AG09309 (cell line): ENCODE results near the gene ECHDC1.

Experiments
- DNase-seq: peaks from one replicate; pipeline ENCODE4 v3.0.0-alpha.2; 2010; ENCODE audit warnings: low read depth
- H3K4me3 ChIP-seq: 2 replicates; pipeline ENCODE4 v1.5.1; 2011; ENCODE audit warnings: mild to moderate bottlenecking, low read depth, low read length, moderate library complexity; ENCODE audit not compliant: control insufficient read depth
- CTCF ChIP-seq: IDR thresholded peaks from 2 replicates; pipeline ENCODE4 v1.5.1; 2011; ENCODE audit warnings: mild to moderate bottlenecking, low read depth, low read length, inconsistent platforms; ENCODE audit not compliant: insufficient read depth, control insufficient read depth; ENCODE audit errors: missing control alignments

Gene ECHDC1

GRCh38 chr6:127319686-127320085, 23.7 kb downstream of the ECHDC1 start:
- H3K4me3 ChIP-seq = no peak overlapping the region
- no peak for DNase-seq
- no peak for TF ChIP-seq CTCF

DNA sequence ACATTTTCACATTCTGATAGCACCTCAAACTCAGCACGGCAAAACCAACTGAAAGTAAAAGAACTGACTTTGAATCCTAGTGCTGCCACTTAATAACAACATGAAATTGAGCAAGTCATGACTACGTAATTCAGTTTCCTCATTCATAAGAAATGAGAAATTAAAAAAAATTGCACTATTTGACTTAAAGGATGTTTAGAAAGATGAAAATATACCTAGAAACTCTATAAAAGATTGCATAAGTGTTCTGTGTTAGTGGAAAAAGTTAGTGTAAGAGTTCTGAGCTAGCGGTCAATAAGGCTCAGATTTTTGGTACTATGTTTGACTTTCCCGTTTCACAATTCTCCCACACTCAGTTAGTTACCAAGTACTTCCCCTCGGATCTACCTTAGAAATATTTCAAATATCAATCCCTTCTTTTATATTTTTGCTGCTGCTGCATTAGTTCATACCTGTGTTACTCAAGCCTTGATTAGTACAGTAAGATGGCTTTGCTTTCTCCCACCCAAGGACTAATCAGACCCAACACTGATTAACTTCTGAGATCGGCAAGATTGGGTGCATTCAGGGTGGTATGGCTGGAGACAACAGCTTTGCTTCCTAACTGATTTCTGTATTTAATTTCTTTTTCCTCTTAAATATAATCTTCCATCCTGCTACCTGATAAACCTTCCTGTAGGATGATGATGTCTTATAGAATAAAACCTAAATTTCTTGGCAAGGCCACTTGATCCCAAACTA, 25.9 kb downstream of the ECHDC1 start:
- no peak for TF ChIP-seq CTCF
- H3K4me3 ChIP-seq = no peak overlapping the region
- no peak for DNase-seq

- H3K4me3 ChIP-seq = no peak overlapping the region
- TF ChIP-seq CTCF = no peak
- DNase-seq = no peak
These were observed 37.7 kb downstream of the ECHDC1 start for GRCh38 chr6:127305741-127306140.

DNA sequence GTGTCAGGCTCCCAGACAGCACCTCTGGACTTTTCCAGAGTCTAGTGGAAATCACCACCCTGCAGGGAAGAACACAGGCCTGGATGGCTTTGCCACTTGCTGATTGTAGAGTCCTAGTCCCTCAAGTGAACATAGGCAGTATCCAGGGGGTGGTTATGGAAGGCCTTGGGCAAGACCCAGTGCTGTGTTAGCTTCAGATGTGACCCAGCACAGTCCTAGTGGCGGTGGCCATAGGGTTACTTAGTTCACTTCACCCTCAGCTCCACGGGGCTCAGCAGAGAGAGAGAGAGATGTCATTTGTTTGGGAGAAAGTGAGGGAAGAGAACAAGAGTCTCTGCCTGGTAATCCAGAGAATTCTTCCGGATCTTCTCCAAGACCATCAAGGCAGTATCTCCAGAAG, 39.5 kb downstream of the ECHDC1 start:
- TF ChIP-seq CTCF = no peak
- H3K4me3 ChIP-seq = no peak overlapping the region

DNA sequence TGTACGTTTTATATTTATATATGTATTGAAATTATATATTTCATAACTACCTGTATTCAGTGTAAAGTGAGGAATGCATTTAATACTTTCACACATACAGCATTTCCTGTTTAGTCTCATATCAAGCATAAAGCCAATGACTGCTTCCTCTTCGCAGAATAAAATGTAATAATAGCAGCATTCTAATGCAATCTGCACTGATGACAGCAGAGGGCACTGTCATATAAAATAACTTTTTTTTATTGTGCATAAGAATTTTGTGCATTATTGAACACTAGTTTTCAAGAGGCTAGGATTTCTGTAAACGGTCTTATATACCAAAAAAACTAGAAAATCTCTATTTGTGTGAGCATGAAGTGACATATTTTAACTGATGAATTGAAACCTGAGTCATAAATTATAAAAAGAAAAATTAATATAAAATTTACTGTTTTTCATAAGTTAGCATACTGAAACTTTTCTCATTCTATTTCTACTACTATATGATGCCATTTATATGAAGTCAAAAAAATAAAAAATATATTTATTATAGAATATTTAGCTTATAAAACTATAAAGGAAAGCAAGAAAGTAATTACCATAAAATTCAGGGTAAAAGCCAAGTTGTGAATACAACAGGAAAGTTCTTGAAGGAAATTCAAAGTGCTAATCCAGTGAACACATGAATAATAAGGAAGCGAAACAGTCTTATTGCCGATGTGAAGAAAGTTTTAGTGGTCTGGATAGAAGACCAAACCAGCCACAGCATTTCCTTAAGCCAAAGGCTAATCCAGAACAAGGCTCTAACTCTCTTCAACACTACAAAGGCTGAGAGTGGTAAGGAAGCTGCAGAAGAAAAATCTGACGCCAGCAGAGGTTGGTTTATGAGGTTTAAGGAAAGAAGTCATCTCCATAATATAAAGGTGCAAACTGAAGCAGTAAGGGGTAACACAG, 40.4 kb downstream of the ECHDC1 start:
- no peak for DNase-seq
- no peak overlapping the region for H3K4me3 ChIP-seq
- TF ChIP-seq CTCF = peak; percentile 57

More for the DNA sequence above, 39.5 kb downstream of the ECHDC1 start:
- no peak for DNase-seq

DNA sequence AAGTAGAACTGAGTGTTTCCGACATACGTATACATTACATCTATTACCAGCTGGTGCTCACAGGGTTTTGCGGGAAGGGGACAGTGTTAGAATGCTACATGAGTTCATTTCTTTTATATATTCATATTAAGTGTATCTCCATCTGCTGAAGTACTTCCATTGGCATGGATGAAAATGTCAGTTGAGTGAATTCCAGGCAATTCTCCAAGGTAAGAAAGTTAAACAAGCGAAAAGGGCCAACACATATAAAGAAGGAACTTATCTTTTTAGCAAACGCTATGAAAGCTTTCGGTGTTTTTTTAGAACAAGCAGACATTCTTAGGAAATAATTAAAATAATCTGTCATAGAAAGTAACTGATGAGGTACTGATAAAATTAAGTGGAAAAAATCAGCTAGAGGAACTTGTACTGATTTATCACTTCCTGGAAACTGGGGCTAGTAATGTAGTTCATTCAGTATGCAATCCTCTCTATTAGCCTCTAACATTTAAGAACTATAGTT, 42.2 kb downstream of the ECHDC1 start:
- no peak for TF ChIP-seq CTCF
- no peak overlapping the region for H3K4me3 ChIP-seq
- no peak for DNase-seq
